NCI-H1092 (cell line): ENCODE measurements around the gene TIMM22.
A peak's percentile ranks its signal among the peaks of the same experiment; 100 is the strongest.
"Not testable (repeated sequence)": the region's sequence is repeated elsewhere in the genome, so short reads cannot be mapped to it uniquely, and the experiment has no call there.

Source experiments
- DNase-seq: peaks from one replicate; lab custom pipeline; 2025; lab: John Stamatoyannopoulos, UW

The TIMM22 gene

GRCh38 chr17:973053-973452, 23.9 kb upstream of the TIMM22 start:
- DNase-seq, result no peak

- DNase-seq, result not testable (repeated sequence)
Observed at GRCh38 chr17:974778-975177, 22.2 kb upstream of the TIMM22 start.

- no peak for DNase-seq
Observed at GRCh38 chr17:975371-975915, 21.5 kb upstream of the TIMM22 start.

GRCh38 chr17:976312-976711, 20.6 kb upstream of the TIMM22 start:
- DNase-seq, result no peak

GRCh38 chr17:977166-977565, 19.8 kb upstream of the TIMM22 start:
- DNase-seq, result no peak

GRCh38 chr17:978103-979093, 18.5 kb upstream of the TIMM22 start:
- no peak for DNase-seq

- no peak for DNase-seq
Observed at GRCh38 chr17:979212-979538, 17.8 kb upstream of the TIMM22 start.

- DNase-seq, result no peak
Observed at GRCh38 chr17:979539-980405, 17.2 kb upstream of the TIMM22 start, which contains the start of gene NXN. NXN (minus strand) TSS chr17:979776.

- peak; percentile 75 for DNase-seq
Observed at GRCh38 chr17:980406-981291, 16.3 kb upstream of the TIMM22 start.

GRCh38 chr17:981292-981658, 15.7 kb upstream of the TIMM22 start:
- no peak for DNase-seq

GRCh38 chr17:983921-984320, 13.0 kb upstream of the TIMM22 start:
- no peak for DNase-seq

GRCh38 chr17:986322-986929, 10.5 kb upstream of the TIMM22 start:
- DNase-seq, result no peak

- DNase-seq, result no peak
Observed at GRCh38 chr17:987931-988330, 9.0 kb upstream of the TIMM22 start.

GRCh38 chr17:988561-988960, 8.4 kb upstream of the TIMM22 start:
- DNase-seq, result no peak

- no peak for DNase-seq
Observed at GRCh38 chr17:992933-993332, 4.0 kb upstream of the TIMM22 start.

GRCh38 chr17:995324-995723, 1.6 kb upstream of the TIMM22 start:
- DNase-seq, result not testable (repeated sequence)

GRCh38 chr17:998111-998510, 1.2 kb downstream of the TIMM22 start:
- DNase-seq, result no peak

- no peak for DNase-seq
Observed at GRCh38 chr17:1000597-1001461, 3.9 kb downstream of the TIMM22 start.

GRCh38 chr17:1001640-1002411, 4.9 kb downstream of the TIMM22 start:
- no peak for DNase-seq

GRCh38 chr17:1002412-1002753, 5.5 kb downstream of the TIMM22 start:
- no peak for DNase-seq
